HepG2 (cell line): ENCODE results near the gene YIPF2. TPM values are rescaled to one million over a fixed set of nuclear protein-coding genes. Genes with fewer than 3 reads are reported as not detected.

Experiments
- CREM ChIP-seq, 2 experiments: sonication (generic) in 1 of 2; formaldehyde crosslinking in 1 of 2; IDR thresholded peaks; 2 replicates each; pipeline versions ENCODE4 v1.4.0 to v1.6.1; 2016 to 2020; ENCODE audit warnings: antibody characterized with exemption in 1 of 2, mild to moderate bottlenecking in 1 of 2, missing genetic modification reagents in 1 of 2
- ESRRA ChIP-seq: sonication (generic); formaldehyde crosslinking; IDR thresholded peaks from 2 replicates; pipeline ENCODE4 v1.5.1; 2020; ENCODE audit warnings: mild to moderate bottlenecking, low read depth, missing genetic modification reagents
- FLYWCH1 ChIP-seq: sonication (generic); formaldehyde crosslinking; IDR thresholded peaks from 2 replicates; pipeline ENCODE4 v1.8.1; 2023; ENCODE audit warnings: mild to moderate bottlenecking, missing genetic modification reagents
- HNF4G ChIP-seq, 2 experiments: sonication (generic) in 1 of 2; formaldehyde crosslinking in 1 of 2; IDR thresholded peaks; 2 replicates each; pipeline versions ENCODE4 v1.4.0 to v1.6.1; 2011 to 2020; ENCODE audit warnings: borderline replicate concordance in 2 of 2, low read depth in 2 of 2, mild to moderate bottlenecking in 2 of 2, low read length in 1 of 2, missing genetic modification reagents in 1 of 2, moderate library complexity in 1 of 2
- KLF6 ChIP-seq: IDR thresholded peaks from 2 replicates; pipeline ENCODE4 v1.8.0; 2016; ENCODE audit warnings: missing biosample characterization, missing genetic modification reagents
- MEIS1 ChIP-seq: sonication (generic); formaldehyde crosslinking; IDR thresholded peaks from 2 replicates; pipeline ENCODE4 v1.9.0; 2021; ENCODE audit warnings: mild to moderate bottlenecking, missing genetic modification reagents, moderate library complexity, borderline replicate concordance
- PHB2 ChIP-seq: fragments of 450-650 bp; IDR thresholded peaks from 2 replicates; pipeline ENCODE4 v1.6.1; 2018; ENCODE audit not compliant: partially characterized antibody
- PHF5A ChIP-seq: IDR thresholded peaks from one replicate; pipeline ENCODE4 v1.6.1; 2018; ENCODE audit warnings: low read depth, missing genetic modification reagents; ENCODE audit not compliant: unreplicated experiment
- PHF8 ChIP-seq: sonication (generic); formaldehyde crosslinking; IDR thresholded peaks from 2 replicates; pipeline ENCODE4 v1.5.0; 2020; ENCODE audit warnings: missing genetic modification reagents
- PPARG ChIP-seq: conservative IDR thresholded peaks from 2 replicates; pipeline ENCODE4 v1.6.1; 2016; ENCODE audit warnings: missing biosample characterization, missing genetic modification reagents
- RBAK ChIP-seq: sonication (generic); formaldehyde crosslinking; IDR thresholded peaks from 2 replicates; pipeline ENCODE4 v1.5.1; 2020; ENCODE audit warnings: mild to moderate bottlenecking, missing genetic modification reagents
- SPEN ChIP-seq: sonication (generic); formaldehyde crosslinking; IDR thresholded peaks from 2 replicates; pipeline ENCODE4 v1.5.1; 2020; ENCODE audit warnings: low read depth, mild to moderate bottlenecking, missing genetic modification reagents
- TBX2 ChIP-seq: sonication (generic); formaldehyde crosslinking; IDR thresholded peaks from 2 replicates; pipeline ENCODE4 v1.5.0; 2020; ENCODE audit warnings: missing genetic modification reagents, mild to moderate bottlenecking, borderline replicate concordance
- YY1 ChIP-seq: IDR thresholded peaks from 2 replicates; pipeline ENCODE4 v1.6.1; 2011; ENCODE audit warnings: low read length, low read depth, moderate library complexity, mild to moderate bottlenecking; ENCODE audit not compliant: insufficient read depth, insufficient replicate concordance
- ZFYVE20 ChIP-seq: sonication (generic); formaldehyde crosslinking; IDR thresholded peaks from 2 replicates; pipeline ENCODE4 v1.8.0; 2023; ENCODE audit warnings: low read depth, mild to moderate bottlenecking, moderate library complexity, missing genetic modification reagents, borderline replicate concordance
- ZKSCAN1 ChIP-seq: fragments of 150-350 bp; IDR thresholded peaks from 2 replicates; pipeline ENCODE4 v1.6.1; 2014; ENCODE audit warnings: low read length
- ZNF124 ChIP-seq: sonication (generic); formaldehyde crosslinking; IDR thresholded peaks from 2 replicates; pipeline ENCODE4 v1.4.0; 2020; ENCODE audit warnings: missing genetic modification reagents
- ZNF225 ChIP-seq: sonication (generic); formaldehyde crosslinking; IDR thresholded peaks from 2 replicates; pipeline ENCODE4 v1.4.0; 2020; ENCODE audit warnings: mild to moderate bottlenecking, missing genetic modification reagents
- ZNF256 ChIP-seq: sonication (generic); formaldehyde crosslinking; conservative IDR thresholded peaks from 2 replicates; pipeline ENCODE4 v1.4.0; 2020; ENCODE audit warnings: missing genetic modification reagents
- ZNF350 ChIP-seq: sonication (generic); formaldehyde crosslinking; IDR thresholded peaks from 2 replicates; pipeline ENCODE4 v1.4.0; 2020; ENCODE audit warnings: mild to moderate bottlenecking, low read depth, missing genetic modification reagents, borderline replicate concordance
- ZNF577 ChIP-seq: sonication (generic); formaldehyde crosslinking; IDR thresholded peaks from 2 replicates; pipeline ENCODE4 v1.4.0; 2020; ENCODE audit warnings: mild to moderate bottlenecking, low read depth, missing genetic modification reagents, borderline replicate concordance
- ZNF616 ChIP-seq: sonication (generic); formaldehyde crosslinking; IDR thresholded peaks from 2 replicates; pipeline ENCODE4 v1.5.0; 2020; ENCODE audit warnings: low read depth, mild to moderate bottlenecking, missing genetic modification reagents
- ZNF772 ChIP-seq: sonication (generic); formaldehyde crosslinking; IDR thresholded peaks from 2 replicates; pipeline ENCODE4 v1.5.0; 2020; ENCODE audit warnings: mild to moderate bottlenecking, missing genetic modification reagents
- polyA plus RNA-seq, 8 experiments: library from polyadenylated mRNA; depleted of rRNA in 3 of 8; stranded (reverse) in 7 of 8; unstranded in 1 of 8; fragments of >200 nt; fragmentation: Illumina TruSeq in 4 of 8; extraction: Trizol in 4 of 8; gene quantifications; 2 replicates each; pipeline versions ENCODE4 v1.2.1 to v1.2.3, GENCODE V29; 2011 to 2016; ENCODE audit warnings: low read depth in 4 of 8, missing spikeins in 1 of 8, mixed read lengths in 1 of 8; ENCODE audit not compliant: insufficient read depth in 1 of 8
- total RNA-seq, 5 experiments: library from RNA; depleted of rRNA; stranded (reverse); fragments of >200 nt; fragmentation: Illumina TruSeq; extraction: Trizol; gene quantifications; 2 replicates each; pipeline ENCODE4 v1.2.3, GENCODE V29; 2016; ENCODE audit warnings: low read depth in 1 of 5
- TF ChIP-seq, protein P1 (sequence below): sonication (generic); formaldehyde crosslinking; IDR thresholded peaks from 2 replicates; pipeline ENCODE4 v1.5.0; 2020; ENCODE audit warnings: mild to moderate bottlenecking, missing genetic modification reagents, borderline replicate concordance
- TF ChIP-seq, protein P2 (sequence below): IDR thresholded peaks from 2 replicates; pipeline ENCODE4 v1.6.1; 2018; ENCODE audit warnings: missing genetic modification reagents

The YIPF2 gene
- total and polyA plus RNA-seq, 2 of the 13 experiments (the other 11 are each of a cell fraction or from before 2014, with no cell fraction given), result 37.3 to 53.2 TPM

DNA sequence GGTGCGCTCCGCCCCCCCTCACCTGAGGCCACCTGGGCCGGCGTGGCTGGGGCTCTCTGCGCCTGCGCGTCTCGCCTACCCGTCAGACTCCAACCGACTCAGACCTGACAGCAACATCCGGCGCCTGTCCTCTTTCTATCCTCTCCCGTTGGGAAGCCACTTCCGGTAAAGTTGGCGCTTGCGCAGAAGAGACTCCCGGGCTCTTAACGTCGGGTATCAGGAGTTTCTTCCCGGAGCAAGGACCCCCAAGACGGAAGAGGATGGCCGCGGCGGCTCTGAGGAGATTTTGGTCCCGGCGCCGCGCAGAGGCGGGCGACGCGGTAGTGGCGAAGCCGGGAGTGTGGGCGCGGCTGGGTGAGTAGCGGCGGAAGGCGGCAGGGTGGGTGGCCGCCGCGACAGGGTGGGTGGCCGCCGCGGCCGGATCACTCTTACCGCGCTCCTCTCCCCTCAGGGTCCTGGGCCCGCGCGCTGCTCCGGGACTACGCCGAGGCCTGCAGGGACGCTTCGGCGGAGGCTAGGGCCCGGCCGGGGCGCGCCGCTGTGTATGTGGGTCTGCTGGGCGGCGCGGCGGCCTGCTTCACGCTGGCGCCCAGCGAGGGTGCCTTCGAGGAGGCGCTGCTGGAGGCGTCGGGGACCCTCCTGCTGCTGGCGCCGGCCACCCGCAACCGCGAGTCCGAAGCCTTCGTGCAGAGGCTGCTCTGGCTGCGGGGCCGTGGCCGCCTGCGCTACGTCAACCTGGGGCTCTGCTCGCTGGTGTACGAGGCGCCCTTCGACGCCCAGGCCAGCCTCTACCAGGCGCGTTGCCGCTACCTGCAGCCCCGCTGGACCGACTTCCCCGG is at the start of gene YIPF2, which contains the start of gene TIMM29 (continued):
- TF ChIP-seq, protein P1, sequence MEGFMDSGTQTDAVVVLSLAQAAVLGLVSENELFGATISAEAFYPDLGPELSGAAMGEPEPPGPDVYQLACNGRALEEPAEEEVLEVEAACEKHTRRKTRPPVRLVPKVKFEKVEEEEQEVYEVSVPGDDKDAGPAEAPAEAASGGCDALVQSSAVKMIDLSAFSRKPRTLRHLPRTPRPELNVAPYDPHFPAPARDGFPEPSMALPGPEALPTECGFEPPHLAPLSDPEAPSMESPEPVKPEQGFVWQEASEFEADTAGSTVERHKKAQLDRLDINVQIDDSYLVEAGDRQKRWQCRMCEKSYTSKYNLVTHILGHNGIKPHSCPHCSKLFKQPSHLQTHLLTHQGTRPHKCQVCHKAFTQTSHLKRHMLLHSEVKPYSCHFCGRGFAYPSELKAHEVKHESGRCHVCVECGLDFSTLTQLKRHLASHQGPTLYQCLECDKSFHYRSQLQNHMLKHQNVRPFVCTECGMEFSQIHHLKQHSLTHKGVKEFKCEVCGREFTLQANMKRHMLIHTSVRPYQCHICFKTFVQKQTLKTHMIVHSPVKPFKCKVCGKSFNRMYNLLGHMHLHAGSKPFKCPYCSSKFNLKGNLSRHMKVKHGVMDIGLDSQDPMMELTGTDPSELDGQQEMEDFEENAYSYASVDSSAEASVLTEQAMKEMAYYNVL, result peak; percentile 66
- TF ChIP-seq MEIS1 (CRISPR knock-in tag) (peak; percentile 87), FLYWCH1 (0 out of 2 replicates have a peak, but pooled peaks have one; percentile 79), CREM (IDR thresholded peaks at IDR 0.05) (peak; percentile 86), CREM (CRISPR knock-in tag; IDR thresholded peaks at IDR 0.05) (no peak), HNF4G (IDR thresholded peaks at IDR 0.05; ENCODE audit: borderline replicate concordance, low read depth, low read length) (peak; percentile 10; the same call in 1 of the 2 replicates), HNF4G (CRISPR knock-in tag; IDR thresholded peaks at IDR 0.05; ENCODE audit: borderline replicate concordance, low read depth) (peak; percentile 20; the same call in 1 of the 2 replicates), PPARG (CRISPR knock-in tag) (peak; percentile 61; the same call in 1 of the 2 replicates), ZNF225 (no peak), ZKSCAN1 (no peak), PHF8 (CRISPR knock-in tag) (peak; percentile 93), ZNF124 (CRISPR knock-in tag) (peak; percentile 46; the same call in 1 of the 2 replicates), TBX2 (CRISPR knock-in tag) (peak; percentile 67; the same call in 1 of the 2 replicates), PHB2 (no peak), ZNF577 (CRISPR knock-in tag) (0 out of 2 replicates have a peak, but pooled peaks have one; percentile 36), YY1 (peak; percentile 95), ZNF616 (CRISPR knock-in tag) (peak; percentile 9; the same call in 1 of the 2 replicates), PHF5A (CRISPR knock-in tag) (peak; percentile 76), ESRRA (peak; percentile 49; the same call in 1 of the 2 replicates), ZNF256 (CRISPR knock-in tag) (0 out of 2 replicates have a peak, but pooled peaks have one; percentile 22), ZNF772 (CRISPR knock-in tag) (peak; percentile 80), ZNF350 (CRISPR knock-in tag) (peak; percentile 83; the same call in 1 of the 2 replicates), KLF6 (CRISPR knock-in tag) (0 out of 2 replicates have a peak, but pooled peaks have one; percentile 47), ZFYVE20 (CRISPR knock-in tag) (0 out of 2 replicates have a peak, but pooled peaks have one; percentile 26), SPEN (CRISPR knock-in tag) (peak; percentile 90; the same call in 1 of the 2 replicates), RBAK (CRISPR knock-in tag) (no peak)
- TF ChIP-seq, protein P2, sequence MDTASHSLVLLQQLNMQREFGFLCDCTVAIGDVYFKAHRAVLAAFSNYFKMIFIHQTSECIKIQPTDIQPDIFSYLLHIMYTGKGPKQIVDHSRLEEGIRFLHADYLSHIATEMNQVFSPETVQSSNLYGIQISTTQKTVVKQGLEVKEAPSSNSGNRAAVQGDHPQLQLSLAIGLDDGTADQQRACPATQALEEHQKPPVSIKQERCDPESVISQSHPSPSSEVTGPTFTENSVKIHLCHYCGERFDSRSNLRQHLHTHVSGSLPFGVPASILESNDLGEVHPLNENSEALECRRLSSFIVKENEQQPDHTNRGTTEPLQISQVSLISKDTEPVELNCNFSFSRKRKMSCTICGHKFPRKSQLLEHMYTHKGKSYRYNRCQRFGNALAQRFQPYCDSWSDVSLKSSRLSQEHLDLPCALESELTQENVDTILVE (CRISPR knock-in tag), result peak; percentile 90
